ENCODE data around the gene POC1A. TPM values are rescaled to one million over a fixed set of nuclear protein-coding genes. Genes with fewer than 3 reads are reported as not detected.
A peak's percentile ranks its signal among the peaks of the same experiment; 100 is the strongest.

Gene POC1A
- total RNA-seq, 4 donors from 2014 or later = 0.84 to 3.1 (median 2.4) TPM

GRCh38 chr3:52091586-52092270 is 62.5 kb downstream of the POC1A start:
- Histone ChIP-seq H3K27ac (peak overlapping the region in 2 of 4 donors; percentile 84 to 91), H3K9me3 (no peaks in the 10 kb centered on the region), H3K4me3 (no peak overlapping the region), H3K27me3 (no peaks in the 10 kb centered on the region), H3K36me3 (no peaks in the 10 kb centered on the region), H3K4me1 (peaks cover 0 to 58% (median 31%) of the 10 kb centered on the region in 4 donors)
- 67 to 74% methylated on average over 5 of the region's 5 CpGs for WGBS, 2 donors
- no peak for TF ChIP-seq CTCF (IDR thresholded peaks at IDR 0.05)
- no peak for DNase-seq (ENCODE audit: low spot score in 2 of 2)

DNA sequence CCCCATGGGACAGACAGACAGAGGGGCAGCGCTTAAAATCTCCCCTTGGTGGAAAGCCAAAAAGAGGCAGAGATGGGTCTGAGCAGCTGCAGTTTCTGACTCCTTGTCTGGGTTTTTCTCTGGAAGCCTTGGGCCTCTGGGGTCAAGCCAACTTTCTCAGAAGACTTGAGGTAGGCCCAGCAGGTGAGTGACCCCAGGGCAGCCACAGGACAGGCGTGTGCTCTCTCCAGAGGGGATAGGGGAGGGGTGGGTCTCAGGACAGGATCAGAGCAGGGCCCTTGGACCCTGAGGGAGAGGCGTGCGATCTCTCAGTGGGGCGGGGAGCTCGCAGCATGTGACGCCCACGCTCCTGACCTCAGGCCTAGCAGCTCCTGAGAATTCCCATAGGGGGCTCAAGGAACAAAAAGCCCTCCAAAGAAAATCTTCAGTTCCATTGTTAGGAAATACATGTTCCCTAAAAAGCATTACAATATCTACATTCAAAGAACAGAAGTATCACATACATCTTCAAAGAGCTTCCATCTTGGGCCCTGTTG is 63.2 kb downstream of the POC1A start:
- WGBS, 2 donors = 45 to 50% methylated on average over 4 to 8 of the region's 8 CpGs
- no peak for TF ChIP-seq CTCF (IDR thresholded peaks at IDR 0.05)
- TF ChIP-seq POLR2A (IDR thresholded peaks at IDR 0.05) = no peak
- no peak for TF ChIP-seq EP300 (IDR thresholded peaks at IDR 0.05)
- DNase-seq (ENCODE audit: low spot score in 2 of 2) = no peak

DNA sequence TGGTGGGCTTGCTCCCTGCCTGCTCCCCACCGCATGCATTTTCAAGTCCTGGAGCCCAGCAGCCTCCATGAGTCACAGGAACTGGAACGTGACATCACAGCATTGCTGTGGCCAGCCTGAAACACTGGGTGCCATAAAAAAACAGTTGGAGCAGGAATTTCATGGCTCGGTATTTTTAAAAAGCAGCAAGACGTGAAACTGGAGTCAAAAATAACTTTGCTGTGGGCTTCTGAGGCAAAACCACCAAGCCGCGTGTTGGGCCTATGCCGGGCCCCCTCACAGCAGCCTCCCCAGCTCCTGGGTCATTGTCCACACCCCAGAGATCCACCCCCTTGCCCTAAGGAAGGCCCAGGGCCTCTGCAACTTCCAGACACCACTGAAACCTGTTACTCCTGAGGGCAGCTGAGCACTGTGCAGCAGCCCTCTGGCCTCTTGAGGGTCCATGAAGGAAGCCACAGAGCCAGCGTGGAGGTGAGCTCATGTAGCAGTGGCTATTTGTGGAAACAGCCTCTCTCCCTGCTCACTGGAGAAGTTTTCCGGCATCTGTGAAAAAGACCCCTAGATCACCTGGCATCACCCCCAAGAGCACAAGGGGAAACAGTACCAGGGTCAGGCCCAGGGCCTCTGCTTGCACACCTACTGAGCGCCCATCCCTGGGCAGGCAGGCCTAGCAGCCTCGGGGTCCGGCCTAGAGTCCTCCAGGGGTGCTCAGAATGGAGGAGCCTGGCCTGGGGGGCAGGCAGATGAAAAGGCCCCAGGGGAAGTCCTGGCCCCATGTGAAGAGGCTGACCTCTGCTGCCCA is 63.9 kb downstream of the POC1A start:
- TF ChIP-seq EP300 (IDR thresholded peaks at IDR 0.05) (no peak), POLR2A (IDR thresholded peaks at IDR 0.05) (no peak), CTCF (IDR thresholded peaks at IDR 0.05) (no peak)
- Histone ChIP-seq H3K4me1 (peaks cover 0 to 62% (median 31%) of the 10 kb centered on the region in 4 donors), H3K9me3 (no peaks in the 10 kb centered on the region), H3K4me3 (no peak overlapping the region), H3K36me3 (no peaks in the 10 kb centered on the region), H3K27ac (peak overlapping the region; percentile 1 to 91 (median 61)), H3K27me3 (no peaks in the 10 kb centered on the region)
- 26 to 40% methylated on average over 8 to 12 of the region's 12 CpGs for WGBS, 2 donors
- DNase-seq (ENCODE audit: low spot score in 2 of 2) = peak in 1 of 2 donors; percentile 52

More for the DNA sequence above, 63.2 kb downstream of the POC1A start:
- H3K27me3 ChIP-seq = no peaks in the 10 kb centered on the region
- no peaks in the 10 kb centered on the region for H3K36me3 ChIP-seq
- no peak overlapping the region for H3K4me3 ChIP-seq
- H3K9me3 ChIP-seq = no peaks in the 10 kb centered on the region
- peak overlapping the region in 3 of 4 donors; percentile 38 to 91 (median 84) for H3K27ac ChIP-seq
- peaks cover 0 to 62% (median 31%) of the 10 kb centered on the region in 4 donors for H3K4me1 ChIP-seq

GRCh38 chr3:52089691-52090090 is 64.5 kb downstream of the POC1A start:
- Histone ChIP-seq H3K9me3 (no peaks in the 10 kb centered on the region), H3K27me3 (no peaks in the 10 kb centered on the region), H3K4me1 (peaks cover 0 to 62% (median 31%) of the 10 kb centered on the region in 4 donors), H3K27ac (peak overlapping the region in 3 of 4 donors; percentile 31 to 91 (median 84)), H3K4me3 (no peak overlapping the region), H3K36me3 (no peaks in the 10 kb centered on the region)
- WGBS, 2 donors = 59 to 83% methylated on average over 2 to 4 of the region's 4 CpGs
- DNase-seq (ENCODE audit: low spot score in 2 of 2) = no peak
- TF ChIP-seq POLR2A (IDR thresholded peaks at IDR 0.05) = no peak
- no peak for TF ChIP-seq EP300 (IDR thresholded peaks at IDR 0.05)
- TF ChIP-seq CTCF (IDR thresholded peaks at IDR 0.05) = no peak
